ENCODE results near the gene LRRC63.

GRCh38 chr13:46164661-46165060 lies 47.1 kb upstream of the LRRC63 start:
- TF ChIP-seq POLR2AphosphoS5 (IDR thresholded peaks at IDR 0.05; ENCODE audit: low read depth, low read length): no peak
- TF ChIP-seq POLR2A (IDR thresholded peaks at IDR 0.05; ENCODE audit: low read depth, low read length): no peak

Measured in GM12892 (cell line).